Thymus (tissue), 11 donors: Measurements from ENCODE around the gene OSGEPL1. TPM values are rescaled to one million over a fixed set of nuclear protein-coding genes. Genes with fewer than 3 reads are reported as not detected.
"Not testable (repeated sequence)": the region's sequence is repeated elsewhere in the genome, so short reads cannot be mapped to it uniquely, and the experiment has no call there.

Experiments used
- DNase-seq, 9 donors: peaks; one replicate each; pipeline ENCODE4 v3.0.0-alpha.2; 2013; ENCODE audit warnings: low spot score in 9 of 9, low read depth in 6 of 9, missing footprints in 1 of 9
- H3K27ac ChIP-seq, 2 donors: one replicate each; pipeline ENCODE4 v1.5.1; 2013; ENCODE audit warnings: control low read depth in 1 of 2, low read depth in 1 of 2, low read length in 1 of 2, mild to moderate bottlenecking in 1 of 2, moderate library complexity in 1 of 2
- H3K27me3 ChIP-seq, 2 donors: one replicate each; pipeline ENCODE4 v1.5.1; 2013; ENCODE audit warnings: low read length in 1 of 2; ENCODE audit not compliant: control insufficient read depth in 2 of 2, insufficient read depth in 1 of 2
- H3K36me3 ChIP-seq, 2 donors: one replicate each; pipeline ENCODE4 v1.5.1; 2013; ENCODE audit warnings: low read length in 1 of 2, mild to moderate bottlenecking in 1 of 2, moderate library complexity in 1 of 2; ENCODE audit not compliant: control insufficient read depth in 2 of 2, insufficient read depth in 2 of 2
- H3K4me1 ChIP-seq, 2 donors: one replicate each; pipeline ENCODE4 v1.5.1; 2013; ENCODE audit warnings: low read length in 2 of 2; ENCODE audit not compliant: control insufficient read depth in 2 of 2, insufficient read depth in 2 of 2
- H3K4me3 ChIP-seq, 2 donors: one replicate each; pipeline ENCODE4 v1.5.1; 2013; ENCODE audit warnings: low read length in 2 of 2, control low read depth in 1 of 2, mild to moderate bottlenecking in 1 of 2
- H3K9me3 ChIP-seq, 2 donors: one replicate each; pipeline ENCODE4 v1.5.1; 2013; ENCODE audit warnings: low read length in 1 of 2, mild to moderate bottlenecking in 1 of 2; ENCODE audit not compliant: control insufficient read depth in 2 of 2, insufficient read depth in 1 of 2
- WGBS: extraction: QIAGEN DNeasy Blood & Tissue Kit; methylation state at CpG from one replicate; pipeline ENCODE4 v1.1.7; 2013; 5-methylcytosine and 5-hydroxymethylcytosine counted together
- polyA plus RNA-seq: library from polyadenylated mRNA; stranded (reverse); fragments of 200-250 nt; gene quantifications from one replicate; pipeline ENCODE4 v1.2.3, GENCODE V29; 2013
- total RNA-seq: library from RNA; stranded (reverse); fragments of 120-200 nt; gene quantifications from one replicate; pipeline ENCODE4 v1.2.4, GENCODE V29; 2013
- donor health status: healthy.

The OSGEPL1 gene
- total and polyA plus RNA-seq, 2 donors = 8.9 to 11.0 TPM

DNA sequence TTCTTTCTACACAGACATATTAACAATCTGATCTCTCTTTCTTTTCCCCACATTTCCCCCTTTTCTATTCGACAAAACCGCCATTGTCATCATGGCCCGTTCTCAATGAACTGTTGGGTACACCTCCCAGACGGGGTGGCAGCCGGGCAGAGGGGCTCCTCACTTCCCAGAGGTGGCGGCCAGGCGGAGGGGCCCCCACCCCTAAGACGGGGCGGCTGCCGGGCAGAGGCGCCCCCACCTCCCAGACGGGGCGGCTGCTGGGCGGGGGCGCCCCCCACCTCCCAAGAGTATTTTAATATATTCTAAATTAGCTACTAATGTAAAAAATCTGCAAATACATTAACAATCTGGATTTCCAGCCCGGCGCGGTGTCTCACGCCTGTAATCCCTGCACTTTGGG is 2.4 kb downstream of the OSGEPL1 start:
- H3K27ac ChIP-seq, DNase-seq: not testable (repeated sequence)
- 98% methylated on average over 17 of the region's 19 CpGs for WGBS

DNA sequence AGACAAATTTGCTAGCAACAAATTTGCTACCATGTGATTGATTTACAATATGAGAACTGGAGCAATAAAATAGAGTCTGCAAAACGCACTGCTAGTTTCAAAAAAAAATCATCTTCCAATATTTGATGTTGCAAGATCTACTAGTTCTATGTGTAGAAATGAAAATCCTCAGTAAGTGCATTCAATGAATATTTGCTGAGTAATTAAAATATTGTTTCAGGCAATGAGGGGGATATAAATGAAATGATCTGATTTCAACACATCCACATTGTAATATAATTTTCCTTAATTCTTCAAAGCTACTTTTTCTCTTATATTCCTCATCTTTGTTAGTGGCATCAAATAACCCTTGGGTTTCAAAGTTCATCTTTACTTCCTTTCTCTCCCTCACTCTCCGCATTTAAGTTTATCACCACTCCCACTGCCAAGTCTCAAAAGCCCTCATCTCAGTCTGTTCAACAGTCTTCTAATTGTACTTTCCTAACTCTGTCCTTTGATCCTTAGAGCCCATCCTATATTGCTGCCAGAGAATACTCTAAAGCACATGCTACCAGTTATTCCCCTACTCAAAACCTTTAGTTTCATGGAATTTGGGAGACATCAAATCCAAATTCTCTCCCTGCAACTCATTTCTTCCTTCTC is 6.2 kb downstream of the OSGEPL1 start:
- no peaks in the 10 kb centered on the region for H3K27me3 ChIP-seq
- H3K9me3 ChIP-seq = no peaks in the 10 kb centered on the region
- DNase-seq = no peak
- no peaks in the 10 kb centered on the region for H3K4me1 ChIP-seq
- peaks cover 6 to 7% of the 10 kb centered on the region in 2 donors for H3K36me3 ChIP-seq
- H3K4me3 ChIP-seq = no peak overlapping the region
- no peak overlapping the region for H3K27ac ChIP-seq
- WGBS = 97% methylated on average over 2 of the region's 2 CpGs

More for the DNA sequence above, 2.4 kb downstream of the OSGEPL1 start:
- not testable (repeated sequence) for H3K36me3 ChIP-seq, H3K27me3 ChIP-seq, H3K4me1 ChIP-seq, H3K4me3 ChIP-seq, H3K9me3 ChIP-seq

DNA sequence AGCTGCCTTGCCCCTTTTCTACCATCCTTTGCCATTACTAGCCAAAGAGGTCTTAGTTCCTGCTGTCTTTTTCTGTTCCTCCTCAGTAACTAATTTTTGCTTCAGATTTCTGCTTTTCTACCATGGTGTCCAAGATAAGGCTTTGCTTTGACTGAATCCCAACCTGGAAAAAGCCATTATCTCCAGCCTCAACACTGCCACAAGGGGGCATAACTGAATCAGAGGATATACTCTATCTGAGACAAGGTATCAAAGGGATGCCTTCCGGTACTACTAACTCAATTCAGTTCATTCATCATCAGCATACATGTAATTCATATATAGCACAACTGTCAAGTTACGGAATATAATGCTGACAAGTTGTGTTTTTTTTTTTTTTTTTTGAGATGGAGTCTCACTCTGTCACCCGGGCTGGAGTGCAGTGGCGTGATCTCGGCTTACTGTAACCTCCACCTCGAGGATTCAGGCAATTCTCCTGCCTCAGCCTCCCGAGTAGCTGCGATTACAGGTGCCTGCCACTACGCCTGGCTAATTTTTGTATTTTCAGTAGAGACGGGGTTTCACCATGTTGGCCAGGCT is 11.4 kb downstream of the OSGEPL1 start:
- no peaks in the 10 kb centered on the region for H3K9me3 ChIP-seq

DNA sequence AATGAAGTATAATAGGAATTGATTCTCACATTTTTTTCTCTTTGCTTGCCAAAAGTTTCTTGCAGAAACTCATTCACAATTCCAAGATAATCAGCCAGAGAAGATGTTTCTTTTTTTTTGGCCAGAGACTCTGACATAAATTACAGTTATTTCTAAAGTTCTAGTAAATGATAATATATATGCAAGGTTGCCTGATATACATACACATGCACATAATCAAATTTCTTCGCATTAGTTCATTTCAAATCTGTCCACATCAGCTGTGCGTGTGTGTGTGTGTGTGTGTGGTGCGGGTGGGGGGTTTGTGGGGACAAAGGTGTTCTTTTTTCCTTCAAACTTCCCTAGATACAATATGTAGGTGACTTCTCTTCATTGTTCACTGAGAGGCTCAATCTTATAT is 33.2 kb downstream of the OSGEPL1 start:
- no peaks in the 10 kb centered on the region for H3K4me1 ChIP-seq
- H3K4me3 ChIP-seq = no peak overlapping the region
- no peaks in the 10 kb centered on the region for H3K27me3 ChIP-seq
- DNase-seq = no peak
- WGBS = 78% methylated on average over 3 of the region's 3 CpGs
- peaks cover 0 to 2% of the 10 kb centered on the region in 2 donors for H3K36me3 ChIP-seq
- H3K27ac ChIP-seq = no peak overlapping the region
- H3K9me3 ChIP-seq = no peaks in the 10 kb centered on the region

More for the DNA sequence above, 11.4 kb downstream of the OSGEPL1 start:
- Histone ChIP-seq H3K36me3 (peaks cover 10 to 25% of the 10 kb centered on the region in 2 donors), H3K4me3 (no peak overlapping the region), H3K4me1 (no peaks in the 10 kb centered on the region), H3K27ac (no peak overlapping the region), H3K27me3 (no peaks in the 10 kb centered on the region)
- WGBS = 87% methylated on average over 10 of the region's 10 CpGs
- peak in 7 of 9 donors; percentile 7 to 62 (median 30) for DNase-seq

DNA sequence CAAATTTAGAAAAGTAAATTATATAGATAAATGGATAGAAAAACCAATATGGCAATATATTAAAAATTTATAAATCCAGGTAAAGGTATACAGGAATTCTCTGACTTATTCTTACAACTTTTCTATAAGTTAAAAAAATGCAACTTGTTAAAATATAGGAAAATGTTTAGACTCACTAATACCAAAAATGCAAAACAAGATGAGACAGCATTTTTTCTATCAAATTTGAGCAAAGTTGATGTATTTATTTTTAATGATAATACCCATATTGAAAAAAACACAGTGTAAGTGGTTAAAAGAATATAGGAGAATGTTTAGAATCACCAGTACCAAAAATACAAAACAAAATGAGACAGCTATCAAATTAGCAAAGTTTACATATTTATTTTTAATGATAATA is 35.7 kb downstream of the OSGEPL1 start:
- Histone ChIP-seq H3K4me3 (no peak overlapping the region), H3K9me3 (no peaks in the 10 kb centered on the region), H3K4me1 (no peaks in the 10 kb centered on the region), H3K36me3 (peaks cover 0 to 2% of the 10 kb centered on the region in 2 donors), H3K27me3 (no peaks in the 10 kb centered on the region), H3K27ac (no peak overlapping the region)
- DNase-seq = no peak

DNA sequence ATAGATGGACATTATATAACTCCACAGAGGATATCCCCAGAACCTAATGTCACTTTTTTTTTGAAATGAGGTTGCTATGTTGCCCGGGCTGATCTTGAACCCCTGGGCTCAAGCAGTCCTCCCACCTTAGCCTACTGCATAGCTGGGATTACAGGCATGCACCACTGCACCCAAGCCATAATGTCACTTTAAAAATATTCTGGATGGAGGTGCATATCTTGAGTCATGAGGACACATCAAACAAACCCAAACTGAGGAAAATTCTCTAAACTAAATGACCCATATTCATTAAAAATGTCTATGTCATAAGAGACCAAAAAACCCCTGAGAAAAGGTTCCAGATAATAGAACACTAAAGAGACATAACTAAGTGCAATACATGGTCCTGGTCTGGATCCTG is 36.3 kb downstream of the OSGEPL1 start:
- no peaks in the 10 kb centered on the region for H3K36me3 ChIP-seq
- no peaks in the 10 kb centered on the region for H3K9me3 ChIP-seq
- WGBS = 100% methylated on average over 1 of the region's 1 CpG
- H3K27ac ChIP-seq = no peak overlapping the region
- no peak overlapping the region for H3K4me3 ChIP-seq
- DNase-seq = no peak
- no peaks in the 10 kb centered on the region for H3K4me1 ChIP-seq
- no peaks in the 10 kb centered on the region for H3K27me3 ChIP-seq

DNA sequence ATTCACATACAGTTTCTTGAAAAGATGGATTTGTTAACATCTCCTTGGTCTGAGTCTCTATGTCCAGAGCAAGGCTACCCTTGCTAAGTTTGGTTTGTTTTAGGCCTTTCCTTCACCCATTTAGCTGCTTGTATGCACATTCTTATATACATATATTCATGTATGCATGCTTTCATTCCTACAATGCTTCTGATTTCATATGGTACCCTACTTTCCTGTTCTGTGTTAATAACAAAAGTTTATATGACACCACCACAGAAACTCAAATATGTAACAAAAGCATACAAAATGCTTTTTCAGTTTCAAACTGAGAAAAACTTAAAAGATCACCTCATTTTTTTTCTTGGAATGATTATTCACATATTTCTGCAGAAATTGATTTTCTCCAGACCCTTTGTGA is 39.4 kb downstream of the OSGEPL1 start:
- Histone ChIP-seq H3K27ac (no peak overlapping the region), H3K4me1 (no peaks in the 10 kb centered on the region), H3K27me3 (no peaks in the 10 kb centered on the region), H3K36me3 (no peaks in the 10 kb centered on the region), H3K9me3 (no peaks in the 10 kb centered on the region), H3K4me3 (no peak overlapping the region)
- no peak for DNase-seq

DNA sequence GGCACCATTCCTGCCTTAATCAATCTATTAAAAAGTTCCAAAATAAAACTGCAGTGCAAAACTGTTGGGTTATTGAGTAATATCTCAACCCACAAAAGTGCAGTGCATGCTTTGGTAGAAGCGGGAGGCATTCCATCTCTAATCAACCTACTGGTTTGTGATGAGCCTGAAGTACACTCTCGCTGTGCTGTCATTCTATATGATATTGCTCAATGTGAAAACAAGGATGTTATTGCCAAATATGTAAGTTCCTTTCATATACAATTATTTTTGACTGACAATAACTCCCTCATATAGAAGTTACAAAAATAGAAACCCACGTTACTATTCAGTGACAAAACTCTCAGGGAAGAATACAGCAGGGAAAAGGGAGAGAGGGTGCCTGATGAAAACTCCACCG is 43.0 kb downstream of the OSGEPL1 start:
- H3K9me3 ChIP-seq = no peaks in the 10 kb centered on the region
- no peak overlapping the region for H3K27ac ChIP-seq
- no peaks in the 10 kb centered on the region for H3K36me3 ChIP-seq
- DNase-seq = no peak
- WGBS = 95% methylated on average over 4 of the region's 4 CpGs
- no peak overlapping the region for H3K4me3 ChIP-seq
- no peaks in the 10 kb centered on the region for H3K4me1 ChIP-seq
- H3K27me3 ChIP-seq = no peaks in the 10 kb centered on the region

DNA sequence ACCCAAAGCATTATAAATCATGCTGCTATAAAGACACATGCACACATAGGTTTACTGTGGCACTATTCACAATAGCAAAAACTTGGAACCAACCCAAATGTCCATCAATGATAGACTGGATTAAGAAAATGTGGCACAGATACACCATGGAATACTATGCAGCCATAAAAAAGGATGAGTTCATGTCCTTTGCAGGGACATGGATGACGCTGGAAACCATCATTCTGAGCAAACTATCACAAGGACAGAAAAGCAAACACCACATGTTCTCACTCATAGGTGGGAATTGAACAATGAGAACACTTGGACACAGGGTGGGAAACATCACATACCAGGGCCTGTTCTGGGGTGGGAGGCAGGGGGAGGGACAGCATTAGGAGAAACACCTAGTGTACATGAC is 45.0 kb downstream of the OSGEPL1 start:
- DNase-seq, H3K27me3 ChIP-seq, H3K36me3 ChIP-seq, H3K4me1 ChIP-seq, H3K4me3 ChIP-seq, H3K9me3 ChIP-seq, H3K27ac ChIP-seq: not testable (repeated sequence)
- 98% methylated on average over 1 of the region's 1 CpG for WGBS
